GM12878 (cell line): ENCODE measurements around the gene RNLS. TPM values are rescaled to one million over a fixed set of nuclear protein-coding genes. Genes with fewer than 3 reads are reported as not detected.

Experiments used
- ATAC-seq: fragments of 200-7000 bp; cut with Tn5 transposase; 3 replicates; pipeline ENCODE4 v1.9.1; 2020; ENCODE audit warnings: mild to moderate bottlenecking, moderate library complexity
- BruUV-seq: library from RNA; stranded (reverse); fragments of 400-500 nt; replicated peaks from 2 replicates; lab custom pipeline; 2021; lab: Mats Ljungman, UMichigan
- CTCF ChIA-PET: fragments of 300-600 bp; sonication (Branson Sonifier 250); formaldehyde crosslinking; extraction: SDS; loops from one replicate; lab custom pipeline; 2021; ENCODE audit warnings: inconsistent platforms; lab: Yijun Ruan, JAX
- POLR2A ChIA-PET: fragments of 350-600 bp; formaldehyde crosslinking; extraction: SDS; loops from one replicate; lab custom pipeline; 2021; ENCODE audit warnings: inconsistent platforms; lab: Charles Lee
- RAD21 ChIA-PET: fragments of 300-600 bp; sonication (Branson Sonifier 250); formaldehyde crosslinking; loops from one replicate; lab custom pipeline; 2023; ENCODE audit warnings: antibody characterized with exemption; ENCODE audit not compliant: unreplicated experiment; lab: Charles Lee
- SMC1A ChIA-PET: fragments of 300-600 bp; sonication (Branson Sonifier 250); formaldehyde crosslinking; loops from one replicate; lab custom pipeline; 2023; ENCODE audit not compliant: unreplicated experiment, uncharacterized antibody; lab: Charles Lee
- DNase-seq: peaks from one replicate; pipeline ENCODE4 v3.0.0-alpha.2; 2011; ENCODE audit warnings: low read depth, low spot score
- FAIRE-seq: peaks from 3 replicates; lab custom pipeline; 2011; peaks lifted over from hg19 to GRCh38; lab: Jason Lieb, UNC
- H2AFZ ChIP-seq: 2 replicates; pipeline ENCODE4 v1.6.0; 2011; ENCODE audit warnings: low read depth, low read length, control low read depth; ENCODE audit not compliant: control insufficient read depth
- H3K27ac ChIP-seq: 2 replicates; pipeline ENCODE4 v1.5.1; 2011; ENCODE audit warnings: control low read depth; ENCODE audit not compliant: control insufficient read depth, insufficient read depth
- H3K27me3 ChIP-seq, 2 experiments: replicated peaks in 1 of 2; 2 replicates each; pipeline versions ENCODE4 v1.6.0 to v1.6.1; 2011; ENCODE audit warnings: low read length in 1 of 2; ENCODE audit not compliant: control insufficient read depth in 2 of 2, insufficient read depth in 2 of 2
- H3K36me3 ChIP-seq, 2 experiments: 2 replicates each; pipeline ENCODE4 v1.5.1; 2011; ENCODE audit warnings: low read length in 1 of 2; ENCODE audit not compliant: control insufficient read depth in 2 of 2, insufficient read depth in 2 of 2
- H3K4me1 ChIP-seq: 2 replicates; pipeline ENCODE4 v1.6.1; 2011; ENCODE audit warnings: mild to moderate bottlenecking, low read length, moderate library complexity, mixed read lengths; ENCODE audit not compliant: control insufficient read depth, insufficient read depth
- H3K4me2 ChIP-seq: 2 replicates; pipeline ENCODE4 v1.6.0; 2011; ENCODE audit warnings: control low read depth; ENCODE audit not compliant: control insufficient read depth, insufficient read depth
- H3K4me3 ChIP-seq: fragments of 200-600 bp; sonication (generic); 2 replicates; pipeline ENCODE4 v1.5.1; 2016
- H3K79me2 ChIP-seq: 2 replicates; pipeline ENCODE4 v1.6.0; 2011; ENCODE audit warnings: low read length; ENCODE audit not compliant: control insufficient read depth, insufficient read depth
- H3K9ac ChIP-seq: 2 replicates; pipeline ENCODE4 v1.8.0; 2011; ENCODE audit warnings: low read length, control low read depth, mixed read lengths; ENCODE audit not compliant: control insufficient read depth, insufficient read depth
- H3K9me3 ChIP-seq: replicated peaks from 3 replicates; pipeline ENCODE4 v1.5.1; 2011; ENCODE audit warnings: mild to moderate bottlenecking, low read length; ENCODE audit not compliant: control insufficient read depth, insufficient read depth
- H4K20me1 ChIP-seq: 2 replicates; pipeline ENCODE4 v1.6.0; 2011; ENCODE audit not compliant: control insufficient read depth, insufficient read depth
- POLR2AphosphoS5 ChIP-seq: IDR thresholded peaks from 2 replicates; pipeline ENCODE4 v1.6.1; 2011; ENCODE audit warnings: mild to moderate bottlenecking, low read length, inconsistent platforms
- RUNX3 ChIP-seq: IDR thresholded peaks from 2 replicates; pipeline ENCODE4 v1.6.1; 2012; ENCODE audit warnings: low read length, inconsistent platforms
- ZNF207 ChIP-seq: fragments of 450-650 bp; IDR thresholded peaks from 2 replicates; pipeline ENCODE4 v1.6.1; 2014; ENCODE audit warnings: antibody characterized with exemption, mild to moderate bottlenecking, borderline replicate concordance
- WGBS: methylation state at CpG from one replicate; pipeline ENCODE4 v1.1.6; 2016; ENCODE audit warnings: low lambda C conversion rate; ENCODE audit not compliant: insufficient replicate concordance, insufficient coverage; ENCODE audit errors: missing lambda C conversion rate; 5-methylcytosine and 5-hydroxymethylcytosine counted together
- in situ Hi-C: fragments of 300-500 bp; cut with MboI; formaldehyde crosslinking; loops from 9 replicates; pipeline ENCODE4 v1.14.3; 2018; ENCODE audit warnings: mixed read lengths
- intact Hi-C: fragments of 100-400 bp; cut with micrococcal nuclease; formaldehyde crosslinking; loops from one replicate; pipeline ENCODE4 v1.14.2; 2022; ENCODE audit not compliant: unreplicated experiment
- polyA plus RNA-seq, 11 experiments: library from polyadenylated mRNA; depleted of rRNA in 4 of 11; unstranded in 6 of 11; stranded (reverse) in 5 of 11; fragments of >200 nt; fragmentation: Nextera tagmentation in 4 of 11; fragmentation: Illumina TruSeq in 1 of 11; extraction: Ambion mirVana in 4 of 11; extraction: Trizol in 1 of 11; gene quantifications; 1 replicate in 1 of 11; 2 replicates in 10 of 11; pipeline versions ENCODE4 v1.2.1 to v1.2.3, GENCODE V29; 2011 to 2016; ENCODE audit warnings: inconsistent platforms in 2 of 11, missing spikeins in 2 of 11, low read depth in 1 of 11
- total RNA-seq, 4 experiments: library from RNA; depleted of rRNA in 3 of 4; stranded (reverse); fragments of >200 nt in 3 of 4; fragmentation: Illumina TruSeq in 1 of 4; extraction: Trizol in 1 of 4; gene quantifications; 2 replicates each; pipeline versions ENCODE4 v1.2.1 to v1.2.3, GENCODE V29; 2013 to 2021

Gene RNLS
- total and polyA plus RNA-seq, 10 of the 15 experiments (the other 5 are each of a cell fraction or from before 2014, with no cell fraction given): 3.4 to 6.7 (median 4.6) TPM

GRCh38 chr10:88374392-88375175 lies 208.5 kb downstream of the RNLS start:
- Histone ChIP-seq H4K20me1 (no peaks in the 10 kb centered on the region), H3K27me3 (no peaks in the 10 kb centered on the region), H2AFZ (no peak overlapping the region), H3K36me3 (no peaks in the 10 kb centered on the region), H3K9ac (no peak overlapping the region), H3K79me2 (no peaks in the 10 kb centered on the region), H3K27ac (no peak overlapping the region), H3K4me1 (no peaks in the 10 kb centered on the region; the same call in 1 of the 2 replicates), H3K9me3 (no peaks in the 10 kb centered on the region), H3K4me3 (no peak overlapping the region), H3K4me2 (no peak overlapping the region)
- TF ChIP-seq RUNX3: peak; percentile 38; the same call in 1 of the 2 replicates
- no peak for TF ChIP-seq ZNF207
- FAIRE-seq: no peak
- no peak for DNase-seq
- ATAC-seq: no peak
- ChIA-PET SMC1A (interaction anchor here (0.6 to 4.1 kb wide), 12 partner anchors 9 to 113 kb away, joined by 3 to 29 read pairs (median 4); no protein-coding TSS in a partner anchor), POLR2A (no interaction called here), CTCF (interaction anchor here (1.1 to 2.0 kb wide), 4 partner anchors 10 to 14 kb away, joined by 3 to 7 read pairs (median 6); no protein-coding TSS in a partner anchor), RAD21 (interaction anchor here (1.1 to 2.7 kb wide), 3 partner anchors 10 to 15 kb away, joined by 3 to 13 read pairs (median 3); no protein-coding TSS in a partner anchor)
- intact Hi-C loops: no loop called here
- in situ Hi-C loops: no loop called here
- WGBS: 100% methylated on average over 4 of the region's 4 CpGs
- no TSS peak for BruUV-seq

- no peaks in the 10 kb centered on the region for H3K36me3 ChIP-seq
- RAD21 ChIA-PET: interaction anchor here (0.7 to 2.7 kb wide), 3 partner anchors 9 to 14 kb away, joined by 3 to 13 read pairs (median 4); no protein-coding TSS in a partner anchor
- SMC1A ChIA-PET: interaction anchor here (1.0 to 4.1 kb wide), 6 partner anchors 11 to 81 kb away, joined by 3 to 29 read pairs (median 4); no protein-coding TSS in a partner anchor
- H3K27ac ChIP-seq: no peak overlapping the region
- H3K4me2 ChIP-seq: no peak overlapping the region
- DNase-seq: no peak
- no TSS peak for BruUV-seq
- no peak for FAIRE-seq
- H3K4me1 ChIP-seq: no peaks in the 10 kb centered on the region
- H3K4me3 ChIP-seq: no peak overlapping the region
- ATAC-seq: no peak
- CTCF ChIA-PET: interaction anchor here (1.3 to 2.0 kb wide), 5 partner anchors 8 to 17 kb away, joined by 3 to 7 read pairs (median 5); no protein-coding TSS in a partner anchor
- H3K9ac ChIP-seq: no peak overlapping the region
- POLR2A ChIA-PET: no interaction called here
- H3K27me3 ChIP-seq: no peaks in the 10 kb centered on the region
- H4K20me1 ChIP-seq: no peaks in the 10 kb centered on the region
- H2AFZ ChIP-seq: no peak overlapping the region
- intact Hi-C loops (no loop called here), in situ Hi-C loops (no loop called here)
- H3K9me3 ChIP-seq: no peaks in the 10 kb centered on the region
- TF ChIP-seq POLR2AphosphoS5: no peak
- H3K79me2 ChIP-seq: no peaks in the 10 kb centered on the region
Measured at GRCh38 chr10:88372881-88373592, 210.1 kb downstream of the RNLS start.
